Neural cell (in vitro differentiated cells): ENCODE data around the gene POTEM.
"Not testable (repeated sequence)": the region's sequence is repeated elsewhere in the genome, so short reads cannot be mapped to it uniquely, and the experiment has no call there.

Experiments used
- CTCF ChIP-seq: fragments of 450-650 bp; IDR thresholded peaks from 2 replicates; pipeline ENCODE4 v1.5.1; 2014; ENCODE audit warnings: antibody characterized with exemption, mild to moderate bottlenecking, moderate library complexity; ENCODE audit not compliant: poor library complexity, severe bottlenecking
- EP300 ChIP-seq: fragments of 450-650 bp; conservative IDR thresholded peaks from 2 replicates; pipeline ENCODE4 v1.6.1; 2014; ENCODE audit warnings: antibody characterized with exemption, mild to moderate bottlenecking, moderate library complexity; ENCODE audit not compliant: poor library complexity, severe bottlenecking
- EZH2 ChIP-seq: fragments of 200-600, 300-800 bp; shearing (Covaris generic), sonication (generic); IDR thresholded peaks from 2 replicates; pipeline ENCODE4 v1.6.1; 2014; ENCODE audit warnings: antibody characterized with exemption, low read length, borderline replicate concordance, mild to moderate bottlenecking; ENCODE audit not compliant: insufficient read depth, poor library complexity, severe bottlenecking
- POLR2AphosphoS5 ChIP-seq: IDR thresholded peaks from 2 replicates; pipeline ENCODE4 v1.6.1; 2012
- RAD21 ChIP-seq: fragments of 450-650 bp; conservative IDR thresholded peaks from 2 replicates; pipeline ENCODE4 v1.6.1; 2014; ENCODE audit warnings: antibody characterized with exemption, mild to moderate bottlenecking, moderate library complexity
- REST ChIP-seq: IDR thresholded peaks from 2 replicates; pipeline ENCODE4 v1.6.1; 2012; ENCODE audit warnings: borderline replicate concordance
- SMC3 ChIP-seq: fragments of 450-650 bp; conservative IDR thresholded peaks from 2 replicates; pipeline ENCODE4 v1.6.1; 2014; ENCODE audit warnings: antibody characterized with exemption, mild to moderate bottlenecking, moderate library complexity; ENCODE audit not compliant: poor library complexity
- TAF1 ChIP-seq: IDR thresholded peaks from 2 replicates; pipeline ENCODE4 v1.6.1; 2012; ENCODE audit warnings: low read depth

GRCh38 chr14:19011703-19012102 lies 44.5 kb downstream of the POTEM start:
- not testable (repeated sequence) for TF ChIP-seq CTCF, RAD21, REST, TAF1, EP300, POLR2AphosphoS5, EZH2, SMC3
